Subcutaneous adipose tissue (tissue), 4 donors: ENCODE data around the gene INSM1. TPM values are rescaled to one million over a fixed set of nuclear protein-coding genes. Genes with fewer than 3 reads are reported as not detected.

Source experiments
- total RNA-seq, 4 donors: library from RNA; depleted of rRNA; stranded (reverse); fragments of >200 nt; gene quantifications; one replicate each; pipeline ENCODE4 v1.1.0, GENCODE V29; 2016
- TF ChIP-seq, protein P1 (sequence below): fragments of 450-650 bp; IDR thresholded peaks from one replicate; pipeline ENCODE4 v1.5.1; 2016; ENCODE audit warnings: low read depth, mild to moderate bottlenecking, control low read depth, antibody characterized with exemption, moderate library complexity

Gene INSM1
- total RNA-seq, 4 donors from 2014 or later: 0.17 TPM; not detected in 3

DNA sequence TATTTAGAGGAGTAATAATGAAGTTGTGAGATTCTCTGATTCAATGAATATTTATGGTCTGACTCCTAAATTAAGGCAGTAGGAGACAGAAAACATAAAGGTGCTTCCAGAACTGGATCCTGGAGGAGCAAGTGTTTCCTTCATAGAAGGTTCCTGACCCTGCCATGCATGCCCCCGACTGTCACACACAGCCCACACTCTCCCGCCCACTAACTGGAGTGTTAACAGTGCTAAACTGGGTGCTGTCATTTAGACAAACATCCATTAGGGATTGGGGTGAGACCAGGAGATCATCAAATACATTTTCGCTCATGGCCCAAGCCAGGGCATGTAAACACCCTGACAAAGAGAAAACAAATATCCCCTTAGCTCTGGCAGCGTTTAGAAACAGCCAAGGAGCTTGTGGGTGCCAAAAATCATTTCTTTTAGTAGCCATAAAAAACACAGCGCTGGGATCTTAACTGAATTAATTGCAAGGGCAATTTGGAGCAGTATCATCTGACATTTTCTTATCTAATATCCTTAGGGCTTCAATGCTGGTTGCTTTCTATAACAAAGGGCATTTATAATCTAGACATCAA lies 46.8 kb downstream of the INSM1 start:
- TF ChIP-seq, protein P1, sequence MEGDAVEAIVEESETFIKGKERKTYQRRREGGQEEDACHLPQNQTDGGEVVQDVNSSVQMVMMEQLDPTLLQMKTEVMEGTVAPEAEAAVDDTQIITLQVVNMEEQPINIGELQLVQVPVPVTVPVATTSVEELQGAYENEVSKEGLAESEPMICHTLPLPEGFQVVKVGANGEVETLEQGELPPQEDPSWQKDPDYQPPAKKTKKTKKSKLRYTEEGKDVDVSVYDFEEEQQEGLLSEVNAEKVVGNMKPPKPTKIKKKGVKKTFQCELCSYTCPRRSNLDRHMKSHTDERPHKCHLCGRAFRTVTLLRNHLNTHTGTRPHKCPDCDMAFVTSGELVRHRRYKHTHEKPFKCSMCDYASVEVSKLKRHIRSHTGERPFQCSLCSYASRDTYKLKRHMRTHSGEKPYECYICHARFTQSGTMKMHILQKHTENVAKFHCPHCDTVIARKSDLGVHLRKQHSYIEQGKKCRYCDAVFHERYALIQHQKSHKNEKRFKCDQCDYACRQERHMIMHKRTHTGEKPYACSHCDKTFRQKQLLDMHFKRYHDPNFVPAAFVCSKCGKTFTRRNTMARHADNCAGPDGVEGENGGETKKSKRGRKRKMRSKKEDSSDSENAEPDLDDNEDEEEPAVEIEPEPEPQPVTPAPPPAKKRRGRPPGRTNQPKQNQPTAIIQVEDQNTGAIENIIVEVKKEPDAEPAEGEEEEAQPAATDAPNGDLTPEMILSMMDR: no peak

DNA sequence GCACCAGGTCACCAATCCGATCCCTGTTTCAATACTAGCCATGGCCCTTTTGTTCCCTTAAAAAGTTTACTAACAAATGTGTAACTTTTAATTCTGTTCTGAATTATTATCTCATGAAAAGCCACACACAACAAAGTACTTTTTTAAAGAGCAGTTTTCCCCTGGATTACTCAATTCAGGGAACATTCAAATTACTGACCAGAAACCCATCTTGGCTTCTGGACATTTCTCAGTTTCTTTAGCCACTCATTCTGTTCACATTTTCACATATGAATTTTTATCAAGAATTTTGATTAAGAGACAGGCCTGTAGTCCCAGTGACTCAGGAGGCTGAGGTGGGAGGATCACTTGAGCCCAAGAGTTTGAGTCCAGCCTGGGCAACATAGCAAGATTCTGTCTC lies 47.4 kb downstream of the INSM1 start:
- TF ChIP-seq, protein P1: no peak

DNA sequence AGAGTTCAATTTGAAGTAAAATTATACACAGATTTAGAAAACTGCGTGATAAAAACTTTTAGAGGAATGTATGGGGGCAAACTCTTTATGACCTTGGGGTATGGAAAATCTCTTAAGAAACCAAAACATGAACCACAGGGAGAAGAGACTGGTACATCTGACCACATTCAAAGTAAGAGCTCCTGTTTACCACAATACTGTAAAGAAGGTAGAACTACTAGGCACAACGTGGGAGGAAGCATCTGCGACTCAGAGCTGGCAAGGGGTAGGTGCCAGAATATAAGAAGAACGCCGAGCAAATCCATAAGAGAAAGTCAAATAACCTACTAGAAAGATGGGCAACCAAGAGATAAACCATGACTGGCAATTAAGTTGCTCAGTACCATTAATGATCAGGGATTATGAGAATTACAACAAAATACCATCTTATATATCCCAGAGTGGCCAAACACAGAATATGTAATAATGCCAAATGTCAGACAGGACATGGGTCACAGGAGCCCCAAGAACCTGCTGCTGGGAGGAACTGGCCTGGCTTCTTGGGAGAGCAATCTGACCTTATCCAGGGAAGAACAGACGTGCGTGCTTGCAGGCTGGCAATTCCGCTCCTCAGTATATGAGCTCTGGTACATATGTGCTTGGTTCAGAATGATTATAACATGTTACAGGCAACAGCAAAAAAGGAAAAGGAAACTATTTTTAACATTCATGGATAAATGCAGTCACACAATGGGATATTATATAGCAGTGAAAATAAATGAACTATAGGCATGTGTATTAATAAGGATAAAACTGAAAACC lies 50.2 kb downstream of the INSM1 start:
- TF ChIP-seq, protein P1: no peak
